HG03045 (cell line): Measurements from ENCODE around the gene MAN1A2.

ENCODE experiments used
- ATAC-seq: cut with Tn5 transposase; IDR thresholded peaks from one replicate; pipeline ENCODE4 v1.9.1; 2021; ENCODE audit warnings: mild to moderate bottlenecking, moderate library complexity; ENCODE audit not compliant: unreplicated experiment

Gene MAN1A2

GRCh38 chr1:117359561-117360289 lies 7.5 kb upstream of the MAN1A2 start:
- no peak for ATAC-seq

DNA sequence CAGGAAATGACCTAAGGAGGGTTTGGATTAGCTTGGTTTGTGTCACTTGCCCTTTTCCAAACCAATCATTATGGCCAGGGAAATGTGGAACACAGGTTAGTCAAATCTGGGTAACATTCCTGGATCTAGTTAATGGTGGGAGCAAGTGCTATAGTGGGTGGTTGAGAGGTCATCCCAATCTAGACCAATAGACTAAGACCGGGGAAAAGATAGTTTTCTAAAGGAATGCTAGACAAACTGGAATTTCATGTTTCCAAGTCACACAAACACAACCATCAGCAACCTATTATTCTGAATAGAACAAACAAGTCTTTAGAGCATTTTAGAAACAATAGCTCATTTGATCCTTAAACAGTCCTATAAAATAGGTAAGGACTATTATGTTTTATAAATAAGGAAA lies 4.3 kb upstream of the MAN1A2 start:
- ATAC-seq = no peak

GRCh38 chr1:117363571-117364048 lies 3.6 kb upstream of the MAN1A2 start:
- no peak for ATAC-seq

GRCh38 chr1:117364240-117364639 lies 3.0 kb upstream of the MAN1A2 start:
- no peak for ATAC-seq

DNA sequence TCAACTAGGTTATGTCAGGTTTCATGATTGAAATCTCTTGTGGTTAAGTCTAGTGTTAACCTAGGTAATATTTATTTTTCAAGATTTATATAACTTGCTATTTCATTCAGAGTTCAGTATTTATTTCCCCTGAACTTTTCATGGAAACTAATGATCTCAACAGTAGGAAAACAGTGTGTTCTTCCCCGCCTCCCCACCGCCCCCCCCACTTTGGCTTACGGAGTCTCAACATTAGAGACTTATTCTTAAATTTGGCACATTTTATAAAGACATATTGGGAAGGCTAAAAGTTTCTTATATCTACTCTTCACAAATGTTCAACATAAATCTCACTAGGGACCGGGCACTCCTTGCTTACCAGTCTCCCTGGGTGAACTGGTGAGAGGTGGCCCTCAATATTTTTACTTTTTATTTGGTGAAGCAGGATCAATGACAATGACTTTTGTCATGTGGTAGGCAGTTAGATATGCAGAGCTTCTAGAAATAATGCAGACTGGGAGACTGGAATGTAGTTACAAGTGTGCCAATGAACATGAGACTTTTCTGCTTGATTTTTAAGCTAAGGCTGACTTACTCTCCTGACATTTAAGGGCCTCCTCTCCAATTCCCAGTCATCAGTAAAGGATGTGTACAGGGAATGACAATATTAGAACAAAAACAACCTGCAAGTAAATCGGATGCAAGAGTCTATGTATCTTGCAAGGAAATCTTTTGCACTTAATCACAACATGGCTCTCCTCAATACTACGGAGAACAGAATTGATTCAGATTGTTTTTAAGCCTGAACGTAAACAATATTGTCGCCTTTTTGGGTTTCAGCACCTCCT lies 1.7 kb upstream of the MAN1A2 start:
- no peak for ATAC-seq

DNA sequence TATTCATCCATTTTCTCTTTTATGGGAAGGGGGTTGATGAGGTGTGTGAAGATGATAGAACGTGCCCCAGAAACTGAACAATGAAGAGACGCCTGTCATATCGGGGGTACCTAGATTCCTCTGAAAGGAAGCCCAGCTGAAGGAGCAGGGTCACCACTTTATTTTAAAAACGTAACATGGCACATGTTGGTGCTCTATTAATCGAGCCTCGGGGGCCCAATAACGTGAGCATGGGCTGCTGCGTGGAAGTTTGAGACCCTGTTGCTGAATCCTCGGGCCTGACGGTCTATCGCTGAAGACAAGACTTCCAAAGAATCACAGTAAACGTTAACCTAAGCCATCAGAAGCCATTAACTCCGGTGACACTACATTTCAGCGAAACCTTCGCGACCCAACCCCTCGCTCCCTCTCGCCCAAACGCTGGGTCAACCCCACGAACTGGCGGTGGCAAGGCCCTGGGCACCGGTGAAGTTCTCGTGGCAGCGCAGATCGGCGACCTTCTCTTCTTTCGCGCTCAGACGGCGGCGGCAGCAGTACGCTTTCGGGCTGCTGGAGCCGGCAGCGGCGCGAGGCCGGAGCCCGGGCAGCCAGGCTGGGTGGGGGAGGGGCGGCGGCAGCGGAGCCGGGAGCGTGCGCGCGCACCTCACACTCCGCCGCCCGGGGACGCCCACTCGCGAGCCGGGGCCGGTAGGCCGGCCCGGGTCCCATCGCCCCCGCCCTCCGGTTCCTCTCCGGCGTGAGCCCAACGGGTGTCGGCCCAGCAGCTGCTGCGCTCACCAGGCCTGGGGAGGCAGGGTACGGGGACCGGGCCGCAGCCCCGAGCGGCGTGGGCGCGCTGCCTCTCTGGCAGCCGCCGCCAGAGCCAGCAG lies 838 bp upstream of the MAN1A2 start:
- ATAC-seq = peak; percentile 50

- no peak for ATAC-seq
Observed at GRCh38 chr1:117368116-117369108, 1.2 kb downstream of the MAN1A2 start.

DNA sequence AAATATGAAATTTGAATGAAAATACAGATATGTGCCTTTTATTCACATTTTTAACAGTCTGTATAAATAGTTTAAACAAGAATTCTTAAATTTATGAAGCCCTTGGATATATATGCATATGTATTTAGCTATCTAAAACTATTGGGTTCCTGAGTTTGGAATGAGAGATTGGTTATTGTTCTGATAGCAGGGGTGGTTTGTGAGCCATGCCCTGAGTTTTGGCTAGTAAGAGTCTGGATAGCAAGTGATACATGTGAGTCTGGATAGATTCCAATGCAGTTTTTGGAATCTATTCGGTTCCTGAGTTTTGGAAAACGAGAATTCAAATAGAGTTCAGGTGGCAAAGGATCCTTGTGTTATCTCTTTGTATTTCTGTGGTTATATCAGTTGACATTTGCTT lies 2.8 kb downstream of the MAN1A2 start:
- ATAC-seq = no peak

GRCh38 chr1:117370509-117370908 lies 3.3 kb downstream of the MAN1A2 start:
- no peak for ATAC-seq

- ATAC-seq = no peak
Observed at GRCh38 chr1:117371441-117372151, 4.3 kb downstream of the MAN1A2 start.

GRCh38 chr1:117372863-117373412 lies 5.7 kb downstream of the MAN1A2 start:
- ATAC-seq = no peak

GRCh38 chr1:117373932-117374331 lies 6.7 kb downstream of the MAN1A2 start:
- ATAC-seq = no peak

GRCh38 chr1:117375327-117375726 lies 8.1 kb downstream of the MAN1A2 start:
- no peak for ATAC-seq

DNA sequence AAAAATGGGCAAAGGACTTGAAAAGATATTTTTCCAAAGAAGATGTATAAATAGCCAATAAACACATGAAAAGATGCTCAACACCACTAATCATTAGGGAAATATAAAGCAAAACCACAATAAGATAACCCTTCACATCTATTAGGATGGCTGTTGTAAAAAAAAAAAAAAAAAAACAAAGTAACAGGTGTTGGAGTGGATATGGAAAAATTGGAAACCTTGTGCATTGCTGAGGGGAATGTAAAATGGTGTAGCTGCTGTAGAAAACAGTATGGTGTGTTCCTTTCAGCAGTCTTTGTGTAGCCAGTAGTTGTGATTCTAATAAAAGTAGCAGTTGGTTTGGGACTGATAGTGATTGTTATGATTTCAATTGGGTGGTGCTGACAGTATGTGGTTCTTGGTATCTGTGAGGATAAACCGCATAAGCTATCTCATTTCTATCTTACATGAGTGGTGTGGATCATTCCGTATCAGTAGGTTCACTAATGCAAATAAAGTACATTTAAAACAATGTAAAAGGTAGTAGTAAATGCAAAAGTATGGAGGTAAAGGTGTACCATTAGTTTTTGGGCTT lies 19.9 kb downstream of the MAN1A2 start:
- ATAC-seq = no peak

DNA sequence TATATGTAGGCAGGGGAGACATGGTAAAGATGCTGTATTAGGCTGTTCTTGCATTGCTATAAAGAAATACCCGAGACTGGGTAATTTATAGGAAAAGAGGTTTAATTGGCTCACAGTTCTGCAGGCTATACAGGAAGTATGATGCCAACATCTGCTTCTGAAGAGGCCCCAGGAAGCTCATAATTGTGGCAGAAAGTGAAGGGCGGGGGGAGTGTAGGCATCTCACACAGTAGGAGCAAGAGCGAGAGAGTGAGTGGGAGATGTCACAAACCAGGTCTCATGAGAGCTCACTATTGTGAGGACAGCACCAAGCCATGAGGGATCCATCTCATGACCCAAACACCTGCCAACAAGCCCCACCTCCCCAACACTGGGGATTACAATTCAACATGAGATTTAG lies 21.1 kb downstream of the MAN1A2 start:
- no peak for ATAC-seq

GRCh38 chr1:117389284-117389683 lies 22.0 kb downstream of the MAN1A2 start:
- ATAC-seq = no peak

DNA sequence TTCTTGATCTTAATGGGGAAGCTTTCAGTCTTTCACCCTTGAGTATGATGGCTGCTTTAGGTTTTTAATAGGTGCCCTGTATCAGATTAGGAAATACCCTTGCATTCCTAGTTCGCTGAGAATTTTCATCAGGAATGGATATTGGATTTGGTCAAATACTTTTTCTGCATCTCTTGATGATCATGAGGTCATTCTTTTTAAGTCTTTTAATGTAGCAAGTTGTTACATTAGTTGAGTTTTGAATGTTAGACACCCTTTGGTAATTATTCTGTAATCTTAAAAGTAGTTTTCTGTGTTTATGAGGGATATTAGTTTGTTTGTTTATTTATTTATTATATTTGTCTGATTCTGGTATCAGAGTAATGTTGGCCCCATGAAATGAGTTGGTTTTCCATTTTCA lies 22.5 kb downstream of the MAN1A2 start:
- no peak for ATAC-seq

GRCh38 chr1:117392771-117393170 lies 25.5 kb downstream of the MAN1A2 start:
- no peak for ATAC-seq

DNA sequence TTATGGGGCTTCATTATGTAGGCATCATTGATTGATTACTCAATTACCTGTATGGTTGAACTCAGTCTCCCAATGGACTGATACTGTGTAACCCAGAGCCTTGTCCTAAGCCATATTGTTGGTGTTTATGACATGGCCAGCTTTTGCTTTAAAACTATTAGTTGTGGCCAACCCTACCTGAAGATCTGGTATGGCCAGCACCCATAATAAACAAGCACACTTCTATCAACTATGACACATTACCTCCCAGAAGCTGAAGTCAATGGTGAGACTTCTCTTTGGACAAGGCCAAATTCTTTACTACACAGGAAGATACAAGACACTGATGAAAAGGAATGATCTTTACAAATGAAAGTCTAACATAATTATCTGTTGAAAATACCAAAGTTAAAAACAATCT lies 28.8 kb downstream of the MAN1A2 start:
- no peak for ATAC-seq
